Mononuclear cell (primary cell): ENCODE data around the gene SELENOH. TPM values are rescaled to one million over a fixed set of nuclear protein-coding genes. Genes with fewer than 3 reads are reported as not detected.
A peak's percentile ranks its signal among the peaks of the same experiment; 100 is the strongest.

Experiments
- H3K27me3 ChIP-seq: 2 replicates; pipeline ENCODE4 v1.6.0; 2011; ENCODE audit warnings: low read length, control low read depth; ENCODE audit not compliant: insufficient read depth
- H3K4me1 ChIP-seq: 2 replicates; pipeline ENCODE4 v1.5.1; 2011; ENCODE audit warnings: mild to moderate bottlenecking, low read length, control low read depth; ENCODE audit not compliant: insufficient read depth
- H3K4me3 ChIP-seq: 2 replicates; pipeline ENCODE4 v1.5.1; 2011; ENCODE audit warnings: mild to moderate bottlenecking, low read length, moderate library complexity
- H3K9me3 ChIP-seq: 2 replicates; pipeline ENCODE4 v1.5.1; 2011; ENCODE audit warnings: low read depth, mild to moderate bottlenecking, control low read depth, low read length
- total RNA-seq: library from RNA; depleted of rRNA; stranded (reverse); fragments of >200 nt; gene quantifications from one replicate; pipeline ENCODE4 v1.2.3, GENCODE V29; 2012

SELENOH gene
- total RNA-seq, 1 donor = 58.0 TPM

- Histone ChIP-seq H3K4me1 (peaks cover 58% of the 10 kb centered on the region), H3K27me3 (no peaks in the 10 kb centered on the region), H3K9me3 (no peaks in the 10 kb centered on the region), H3K4me3 (no peak overlapping the region)
Measured at GRCh38 chr11:57787006-57787604, 45.8 kb downstream of the SELENOH start.

GRCh38 chr11:57787920-57788702, 46.8 kb downstream of the SELENOH start:
- Histone ChIP-seq H3K4me1 (peaks cover 68% of the 10 kb centered on the region), H3K9me3 (no peaks in the 10 kb centered on the region), H3K4me3 (no peak overlapping the region), H3K27me3 (no peaks in the 10 kb centered on the region)

GRCh38 chr11:57788703-57789088, 47.4 kb downstream of the SELENOH start:
- Histone ChIP-seq H3K4me1 (peaks cover 74% of the 10 kb centered on the region), H3K4me3 (no peak overlapping the region), H3K27me3 (no peaks in the 10 kb centered on the region), H3K9me3 (no peaks in the 10 kb centered on the region)

GRCh38 chr11:57791321-57792059, 50.2 kb downstream of the SELENOH start:
- Histone ChIP-seq H3K27me3 (no peaks in the 10 kb centered on the region), H3K9me3 (no peaks in the 10 kb centered on the region), H3K4me1 (peaks cover 63% of the 10 kb centered on the region), H3K4me3 (no peak overlapping the region)

- Histone ChIP-seq H3K4me1 (peaks cover 63% of the 10 kb centered on the region), H3K27me3 (no peaks in the 10 kb centered on the region), H3K4me3 (peak overlapping the region; percentile 22), H3K9me3 (no peaks in the 10 kb centered on the region)
Measured at GRCh38 chr11:57792060-57792541, 50.8 kb downstream of the SELENOH start.

- Histone ChIP-seq H3K4me1 (peaks cover 58% of the 10 kb centered on the region), H3K27me3 (no peaks in the 10 kb centered on the region), H3K4me3 (peak overlapping the region; percentile 22), H3K9me3 (no peaks in the 10 kb centered on the region)
Measured at GRCh38 chr11:57792870-57793269, 51.6 kb downstream of the SELENOH start.

Other genes with a start within 250 kb of the SELENOH start
- gene SLC43A1, start 225.8 kb upstream of the SELENOH start, total RNA-seq = 4.6 TPM
- gene TIMM10, start 210.7 kb upstream of the SELENOH start, total RNA-seq = 4.8 TPM
- 0.10 TPM for gene SMTNL1, start 203.9 kb upstream of the SELENOH start, total RNA-seq
- gene UBE2L6, start 173.8 kb upstream of the SELENOH start, total RNA-seq = 40.1 TPM
- gene SERPING1, start 143.8 kb upstream of the SELENOH start, total RNA-seq = 2.4 TPM
- gene YPEL4, start 91.6 kb upstream of the SELENOH start, total RNA-seq = 1.3 TPM
- 53.4 TPM for gene CLP1, start 83.7 kb upstream of the SELENOH start, total RNA-seq
- gene ZDHHC5, start 73.4 kb upstream of the SELENOH start, total RNA-seq = 48.9 TPM
- gene MED19, start 29.3 kb upstream of the SELENOH start, total RNA-seq = 11.6 TPM
- gene TMX2, start 28.9 kb upstream of the SELENOH start, total RNA-seq = 31.7 TPM
- gene BTBD18, start 10.3 kb downstream of the SELENOH start, total RNA-seq = not detected
- 19.6 TPM for gene CTNND1, start 20.3 kb downstream of the SELENOH start, total RNA-seq